GM19193 (cell line): ENCODE results near the gene BMP6.

ENCODE experiments used
- POLR2A ChIP-seq: IDR thresholded peaks from 4 replicates; pipeline ENCODE4 v1.6.1; 2011; ENCODE audit not compliant: insufficient read depth, insufficient read length; ENCODE audit errors: extremely low read depth

The BMP6 gene

GRCh38 chr6:7697820-7698623, 27.9 kb upstream of the BMP6 start:
- no peak for TF ChIP-seq POLR2A

- TF ChIP-seq POLR2A, result no peak
Observed at GRCh38 chr6:7701212-7701834, 24.6 kb upstream of the BMP6 start.

DNA sequence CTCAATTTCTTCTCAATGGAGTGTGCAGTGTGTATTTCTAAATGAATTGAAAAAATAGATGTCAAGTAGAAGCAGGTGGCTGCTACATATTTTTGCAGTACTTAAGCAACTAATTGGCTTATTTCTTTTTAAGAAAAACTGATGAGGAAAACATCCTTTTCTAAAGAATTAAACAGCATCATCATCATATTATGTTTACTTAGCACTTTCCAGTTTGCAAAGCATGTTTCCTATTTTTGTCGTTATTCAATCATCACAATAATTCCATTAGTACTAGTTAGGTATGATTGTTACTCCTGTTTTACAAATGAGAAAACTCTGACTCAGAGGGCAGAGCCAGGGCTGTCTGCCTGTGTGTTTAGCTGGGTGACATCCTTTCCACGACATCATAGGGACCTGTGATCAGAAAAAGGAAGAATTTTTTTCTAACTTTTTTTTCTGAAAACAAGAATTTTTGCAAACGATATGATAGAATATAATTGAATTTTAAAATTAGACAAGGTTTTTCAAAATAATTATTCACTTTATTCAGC, 22.7 kb upstream of the BMP6 start:
- no peak for TF ChIP-seq POLR2A

GRCh38 chr6:7705483-7705882, 20.4 kb upstream of the BMP6 start:
- no peak for TF ChIP-seq POLR2A

- no peak for TF ChIP-seq POLR2A
Observed at GRCh38 chr6:7706269-7706668, 19.6 kb upstream of the BMP6 start.

DNA sequence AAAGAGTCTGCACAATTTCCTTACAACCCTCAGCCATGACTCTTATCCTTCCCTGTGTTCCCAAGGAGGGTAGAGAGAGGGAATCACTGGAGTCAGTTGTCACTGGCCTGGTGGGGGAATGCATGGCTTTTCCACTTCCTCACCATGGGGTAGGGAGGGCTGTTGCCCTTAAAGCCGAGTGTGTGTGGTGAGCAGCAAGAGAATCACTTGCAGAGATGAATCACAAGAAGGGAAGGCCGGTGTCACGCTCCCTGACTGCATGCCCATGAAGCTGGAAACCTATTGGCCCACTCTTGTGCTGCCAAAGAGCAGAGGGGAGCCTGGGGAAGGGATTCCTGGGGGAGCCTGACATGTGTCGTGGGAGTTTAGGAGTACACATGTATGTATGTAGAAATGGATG, 18.1 kb upstream of the BMP6 start:
- no peak for TF ChIP-seq POLR2A

DNA sequence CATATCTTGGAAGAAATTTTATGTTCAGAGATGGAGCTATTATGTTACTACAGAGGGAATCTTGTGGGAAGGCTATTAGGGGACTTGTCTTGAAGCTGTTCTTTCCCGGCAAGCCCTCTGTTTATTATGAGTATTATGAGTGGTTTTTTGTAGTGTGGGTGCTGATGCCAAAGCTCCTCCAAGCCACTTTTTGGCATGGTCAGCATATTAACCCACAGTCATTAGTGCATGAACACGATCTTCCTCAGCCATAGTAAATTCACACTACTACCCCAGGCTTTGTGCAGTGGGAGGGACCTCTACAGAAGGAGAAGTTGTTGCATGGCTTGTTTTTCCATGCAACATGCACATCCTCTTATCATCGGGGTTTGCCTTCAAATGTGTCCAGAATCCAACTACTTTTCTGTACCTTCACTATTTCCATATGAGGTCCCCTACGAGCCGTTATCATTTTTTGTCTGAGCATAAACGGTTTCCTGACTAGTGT, 6.5 kb upstream of the BMP6 start:
- TF ChIP-seq POLR2A, result no peak

GRCh38 chr6:7720346-7720745, 5.6 kb upstream of the BMP6 start:
- TF ChIP-seq POLR2A, result no peak

GRCh38 chr6:7721649-7722048, 4.2 kb upstream of the BMP6 start:
- TF ChIP-seq POLR2A, result no peak

- no peak for TF ChIP-seq POLR2A
Observed at GRCh38 chr6:7723041-7723447, 2.9 kb upstream of the BMP6 start.

DNA sequence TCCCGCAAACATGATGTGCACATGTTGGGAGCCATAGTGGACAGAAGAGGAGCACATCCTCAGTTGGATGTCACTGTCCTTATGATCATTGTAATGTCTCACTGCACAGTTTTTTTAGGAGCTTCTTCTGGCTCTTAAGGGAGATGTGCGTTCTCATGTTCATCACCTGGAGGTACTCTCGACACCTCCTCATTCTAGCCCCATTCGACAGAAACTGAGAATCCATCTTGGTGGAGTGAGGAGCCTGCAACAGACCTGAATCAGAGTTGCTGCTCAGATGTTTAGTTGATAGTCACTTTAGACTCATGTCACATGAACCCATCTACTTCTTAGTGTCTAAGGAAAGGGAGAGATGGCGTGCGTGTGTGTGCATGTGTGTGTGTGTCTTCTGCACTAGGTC, 2.3 kb upstream of the BMP6 start:
- no peak for TF ChIP-seq POLR2A

- no peak for TF ChIP-seq POLR2A
Observed at GRCh38 chr6:7725412-7725811, 487 bp upstream of the BMP6 start.

DNA sequence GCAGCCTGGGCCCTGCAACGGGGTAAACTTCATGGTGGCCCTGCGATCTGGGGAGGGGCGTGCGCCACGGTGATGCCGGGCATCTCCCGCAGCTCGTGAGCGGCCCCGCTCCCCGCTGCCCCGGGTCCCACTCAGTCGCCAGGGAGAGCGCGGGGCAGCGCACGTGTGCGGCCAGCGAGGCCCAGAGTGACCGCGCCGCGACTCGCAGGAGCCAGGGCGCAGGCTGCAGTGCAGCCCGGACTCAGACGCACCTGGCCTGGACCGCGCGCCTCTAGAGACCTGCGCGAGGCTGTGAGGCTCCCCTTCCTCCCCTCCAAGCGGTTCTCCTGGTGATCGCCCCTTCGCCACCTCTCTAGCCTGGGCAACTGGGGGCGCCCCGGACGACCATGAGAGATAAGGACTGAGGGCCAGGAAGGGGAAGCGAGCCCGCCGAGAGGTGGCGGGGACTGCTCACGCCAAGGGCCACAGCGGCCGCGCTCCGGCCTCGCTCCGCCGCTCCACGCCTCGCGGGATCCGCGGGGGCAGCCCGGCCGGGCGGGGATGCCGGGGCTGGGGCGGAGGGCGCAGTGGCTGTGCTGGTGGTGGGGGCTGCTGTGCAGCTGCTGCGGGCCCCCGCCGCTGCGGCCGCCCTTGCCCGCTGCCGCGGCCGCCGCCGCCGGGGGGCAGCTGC, 652 bp downstream of the BMP6 start:
- no peak for TF ChIP-seq POLR2A

DNA sequence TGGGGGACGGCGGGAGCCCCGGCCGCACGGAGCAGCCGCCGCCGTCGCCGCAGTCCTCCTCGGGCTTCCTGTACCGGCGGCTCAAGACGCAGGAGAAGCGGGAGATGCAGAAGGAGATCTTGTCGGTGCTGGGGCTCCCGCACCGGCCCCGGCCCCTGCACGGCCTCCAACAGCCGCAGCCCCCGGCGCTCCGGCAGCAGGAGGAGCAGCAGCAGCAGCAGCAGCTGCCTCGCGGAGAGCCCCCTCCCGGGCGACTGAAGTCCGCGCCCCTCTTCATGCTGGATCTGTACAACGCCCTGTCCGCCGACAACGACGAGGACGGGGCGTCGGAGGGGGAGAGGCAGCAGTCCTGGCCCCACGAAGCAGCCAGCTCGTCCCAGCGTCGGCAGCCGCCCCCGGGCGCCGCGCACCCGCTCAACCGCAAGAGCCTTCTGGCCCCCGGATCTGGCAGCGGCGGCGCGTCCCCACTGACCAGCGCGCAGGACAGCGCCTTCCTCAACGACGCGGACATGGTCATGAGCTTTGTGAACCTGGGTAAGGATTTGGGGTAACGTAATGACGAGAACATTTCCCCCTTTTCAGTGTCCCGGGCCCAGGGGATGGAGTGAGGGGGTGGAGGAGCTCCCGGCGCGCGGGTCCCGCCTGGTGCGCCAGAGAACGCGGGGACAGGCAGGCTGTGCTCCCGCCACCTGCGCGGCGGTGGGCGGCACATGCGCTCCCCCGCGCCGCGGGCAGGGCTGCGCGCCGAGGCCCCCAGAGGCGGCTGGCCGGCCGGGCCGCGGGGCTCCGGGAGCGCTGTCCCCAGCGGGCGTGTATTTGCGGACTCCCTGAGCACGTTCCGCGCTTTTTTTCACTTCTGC, 1.4 kb downstream of the BMP6 start:
- TF ChIP-seq POLR2A, result no peak
